SK-N-SH (cell line): Measurements from ENCODE around the gene ARL11.

Source experiments
- EP300 ChIP-seq, 2 experiments: IDR thresholded peaks; 2 replicates each; pipeline versions ENCODE4 v1.4.0 to v1.6.1; 2012; ENCODE audit warnings: borderline replicate concordance in 1 of 2, low read depth in 1 of 2, low read length in 1 of 2
- EZH2phosphoT487 ChIP-seq: fragments of 200-600 bp; sonication (generic); IDR thresholded peaks from 2 replicates; pipeline ENCODE4 v1.6.1; 2017; ENCODE audit warnings: low read depth, mixed run types, mild to moderate bottlenecking, antibody characterized with exemption, moderate library complexity, borderline replicate concordance
- POLR2AphosphoS5 ChIP-seq: IDR thresholded peaks from 2 replicates; pipeline ENCODE4 v1.6.1; 2012; ENCODE audit warnings: low read depth, low read length
- TF ChIP-seq, protein P1 (sequence below): fragments of 200-600 bp; sonication (generic); IDR thresholded peaks from 2 replicates; pipeline ENCODE4 v1.6.1; 2017; ENCODE audit warnings: antibody characterized with exemption, mild to moderate bottlenecking, moderate library complexity
- TF ChIP-seq, protein P2 (sequence below): IDR thresholded peaks from 2 replicates; pipeline ENCODE4 v1.4.0; 2012; ENCODE audit warnings: low read depth, borderline replicate concordance

DNA sequence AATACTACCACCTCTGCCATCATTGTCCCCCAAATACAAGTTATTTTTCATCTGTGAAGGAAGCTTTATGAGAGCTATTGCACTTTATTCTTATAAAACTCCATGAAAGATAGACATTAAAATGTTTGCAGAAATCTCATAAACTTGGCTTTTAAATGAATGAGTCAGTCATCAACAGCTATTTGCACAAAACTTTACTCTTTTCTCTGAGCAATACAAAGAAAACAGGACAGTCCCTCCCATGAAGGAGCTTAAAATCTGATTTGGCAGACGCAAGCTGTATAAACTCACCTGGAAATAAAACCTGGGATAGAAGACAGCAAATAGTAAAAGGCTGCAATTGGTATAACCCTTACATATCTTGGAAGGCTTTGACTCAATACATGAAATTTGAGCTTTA, 26.3 kb upstream of the ARL11 start:
- TF ChIP-seq EZH2phosphoT487 = no peak
- TF ChIP-seq, protein P1, sequence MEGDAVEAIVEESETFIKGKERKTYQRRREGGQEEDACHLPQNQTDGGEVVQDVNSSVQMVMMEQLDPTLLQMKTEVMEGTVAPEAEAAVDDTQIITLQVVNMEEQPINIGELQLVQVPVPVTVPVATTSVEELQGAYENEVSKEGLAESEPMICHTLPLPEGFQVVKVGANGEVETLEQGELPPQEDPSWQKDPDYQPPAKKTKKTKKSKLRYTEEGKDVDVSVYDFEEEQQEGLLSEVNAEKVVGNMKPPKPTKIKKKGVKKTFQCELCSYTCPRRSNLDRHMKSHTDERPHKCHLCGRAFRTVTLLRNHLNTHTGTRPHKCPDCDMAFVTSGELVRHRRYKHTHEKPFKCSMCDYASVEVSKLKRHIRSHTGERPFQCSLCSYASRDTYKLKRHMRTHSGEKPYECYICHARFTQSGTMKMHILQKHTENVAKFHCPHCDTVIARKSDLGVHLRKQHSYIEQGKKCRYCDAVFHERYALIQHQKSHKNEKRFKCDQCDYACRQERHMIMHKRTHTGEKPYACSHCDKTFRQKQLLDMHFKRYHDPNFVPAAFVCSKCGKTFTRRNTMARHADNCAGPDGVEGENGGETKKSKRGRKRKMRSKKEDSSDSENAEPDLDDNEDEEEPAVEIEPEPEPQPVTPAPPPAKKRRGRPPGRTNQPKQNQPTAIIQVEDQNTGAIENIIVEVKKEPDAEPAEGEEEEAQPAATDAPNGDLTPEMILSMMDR = no peak
- TF ChIP-seq, protein P2, sequence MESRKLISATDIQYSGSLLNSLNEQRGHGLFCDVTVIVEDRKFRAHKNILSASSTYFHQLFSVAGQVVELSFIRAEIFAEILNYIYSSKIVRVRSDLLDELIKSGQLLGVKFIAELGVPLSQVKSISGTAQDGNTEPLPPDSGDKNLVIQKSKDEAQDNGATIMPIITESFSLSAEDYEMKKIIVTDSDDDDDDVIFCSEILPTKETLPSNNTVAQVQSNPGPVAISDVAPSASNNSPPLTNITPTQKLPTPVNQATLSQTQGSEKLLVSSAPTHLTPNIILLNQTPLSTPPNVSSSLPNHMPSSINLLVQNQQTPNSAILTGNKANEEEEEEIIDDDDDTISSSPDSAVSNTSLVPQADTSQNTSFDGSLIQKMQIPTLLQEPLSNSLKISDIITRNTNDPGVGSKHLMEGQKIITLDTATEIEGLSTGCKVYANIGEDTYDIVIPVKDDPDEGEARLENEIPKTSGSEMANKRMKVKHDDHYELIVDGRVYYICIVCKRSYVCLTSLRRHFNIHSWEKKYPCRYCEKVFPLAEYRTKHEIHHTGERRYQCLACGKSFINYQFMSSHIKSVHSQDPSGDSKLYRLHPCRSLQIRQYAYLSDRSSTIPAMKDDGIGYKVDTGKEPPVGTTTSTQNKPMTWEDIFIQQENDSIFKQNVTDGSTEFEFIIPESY = no peak
- TF ChIP-seq POLR2AphosphoS5 = no peak
- TF ChIP-seq EP300 (IDR thresholded peaks at IDR 0.05; ENCODE audit: borderline replicate concordance in 1 of 2, low read depth in 1 of 2, low read length in 1 of 2) = no peak
